Subcutaneous adipose tissue (tissue), 4 donors: ENCODE results near the gene NPR2. TPM values are rescaled to one million over a fixed set of nuclear protein-coding genes. Genes with fewer than 3 reads are reported as not detected.

ENCODE experiments used
- CTCF ChIP-seq: fragments of 450-650 bp; IDR thresholded peaks from one replicate; pipeline ENCODE4 v1.5.1; 2016; ENCODE audit warnings: low read depth, mild to moderate bottlenecking, control low read depth, antibody characterized with exemption, moderate library complexity
- total RNA-seq, 4 donors: library from RNA; depleted of rRNA; stranded (reverse); fragments of >200 nt; gene quantifications; one replicate each; pipeline ENCODE4 v1.1.0, GENCODE V29; 2016

The NPR2 gene
- total RNA-seq, 4 donors from 2014 or later = 15.8 to 36.1 (median 24.3) TPM

- no peak for TF ChIP-seq CTCF
Measured at GRCh38 chr9:35820076-35820475, 28.7 kb downstream of the NPR2 start.

- TF ChIP-seq CTCF = no peak
Measured at GRCh38 chr9:35822926-35823325, 31.5 kb downstream of the NPR2 start.

GRCh38 chr9:35826071-35826701 lies 34.8 kb downstream of the NPR2 start:
- no peak for TF ChIP-seq CTCF

GRCh38 chr9:35827486-35827885 lies 36.1 kb downstream of the NPR2 start:
- TF ChIP-seq CTCF = no peak

- TF ChIP-seq CTCF = no peak
Measured at GRCh38 chr9:35828716-35829083, 37.3 kb downstream of the NPR2 start, which contains the start of gene FAM221B. FAM221B (minus strand) TSS chr9:35828732; CDS start chr9:35826161, 2,571 bp downstream.

GRCh38 chr9:35829084-35829763 lies 37.8 kb downstream of the NPR2 start, which contains the start of gene TMEM8B:
TMEM8B (plus strand) TSS chr9:35829228; CDS start chr9:35829448, 220 bp downstream.
- TF ChIP-seq CTCF = no peak

GRCh38 chr9:35829764-35830096 lies 38.3 kb downstream of the NPR2 start:
- no peak for TF ChIP-seq CTCF
